ENCODE data around the gene ITGB8.

- TF ChIP-seq POLR2AphosphoS5 (IDR thresholded peaks at IDR 0.05; ENCODE audit: low read depth, low read length) (no peak), POLR2A (IDR thresholded peaks at IDR 0.05; ENCODE audit: low read depth, low read length) (no peak), TAF1 (IDR thresholded peaks at IDR 0.05; ENCODE audit: low read depth, low read length) (no peak), POU2F2 (IDR thresholded peaks at IDR 0.05; ENCODE audit: low read depth, low read length) (no peak), PAX5 (IDR thresholded peaks at IDR 0.05; ENCODE audit: insufficient read depth, low read length, severe bottlenecking) (no peak), SPI1 (IDR thresholded peaks at IDR 0.05; ENCODE audit: low read depth, low read length) (no peak)
Observed at GRCh38 chr7:20304366-20304765, 26.3 kb upstream of the ITGB8 start.

All from GM12891 (cell line).